ENCODE results near the gene TBL2.
"Not testable (repeated sequence)": the region's sequence is repeated elsewhere in the genome, so short reads cannot be mapped to it uniquely, and the experiment has no call there.

The TBL2 gene

GRCh38 chr7:73570521-73570920, 7.9 kb downstream of the TBL2 start:
- DNase-seq (ENCODE audit: low read depth) = no peak

GRCh38 chr7:73569042-73569608, 9.3 kb downstream of the TBL2 start:
- no peak for DNase-seq (ENCODE audit: low read depth)

GRCh38 chr7:73567846-73568685, 10.3 kb downstream of the TBL2 start:
- no peak for DNase-seq (ENCODE audit: low read depth)

- DNase-seq (ENCODE audit: low read depth) = no peak
Measured at GRCh38 chr7:73567140-73567539, 11.2 kb downstream of the TBL2 start.

- not testable (repeated sequence) for DNase-seq (ENCODE audit: low read depth)
Measured at GRCh38 chr7:73566431-73566830, 11.9 kb downstream of the TBL2 start.

GRCh38 chr7:73565675-73566340, 12.6 kb downstream of the TBL2 start:
- peak; percentile 37 for DNase-seq (ENCODE audit: low read depth)

GRCh38 chr7:73560109-73560835, 18.1 kb downstream of the TBL2 start:
- DNase-seq (ENCODE audit: low read depth) = peak; percentile 78

GRCh38 chr7:73557397-73558257, 20.8 kb downstream of the TBL2 start, which contains the start of gene BCL7B:
Gene BCL7B (minus strand): TSS chr7:73557690. CDS start chr7:73557578, 112 bp downstream.
- DNase-seq (ENCODE audit: low read depth) = peak; percentile 59

GRCh38 chr7:73557108-73557396, 21.3 kb downstream of the TBL2 start:
- DNase-seq (ENCODE audit: low read depth) = peak; percentile 93

GRCh38 chr7:73556208-73557107, 21.9 kb downstream of the TBL2 start:
- DNase-seq (ENCODE audit: low read depth) = no peak

- DNase-seq (ENCODE audit: low read depth) = peak; percentile 42
Measured at GRCh38 chr7:73555411-73555982, 22.9 kb downstream of the TBL2 start.

- DNase-seq (ENCODE audit: low read depth) = not testable (repeated sequence)
Measured at GRCh38 chr7:73550093-73550492, 28.3 kb downstream of the TBL2 start.

- DNase-seq (ENCODE audit: low read depth) = no peak
Measured at GRCh38 chr7:73549176-73549575, 29.2 kb downstream of the TBL2 start.

- DNase-seq (ENCODE audit: low read depth) = no peak
Measured at GRCh38 chr7:73547841-73548240, 30.5 kb downstream of the TBL2 start.

GRCh38 chr7:73544678-73545077, 33.7 kb downstream of the TBL2 start:
- DNase-seq (ENCODE audit: low read depth) = no peak

- no peak for DNase-seq (ENCODE audit: low read depth)
Measured at GRCh38 chr7:73541722-73542121, 36.7 kb downstream of the TBL2 start.

- no peak for DNase-seq (ENCODE audit: low read depth)
Measured at GRCh38 chr7:73539709-73540108, 38.7 kb downstream of the TBL2 start.

GRCh38 chr7:73538510-73538909, 39.9 kb downstream of the TBL2 start:
- DNase-seq (ENCODE audit: low read depth) = not testable (repeated sequence)

- no peak for DNase-seq (ENCODE audit: low read depth)
Measured at GRCh38 chr7:73537051-73537450, 41.3 kb downstream of the TBL2 start.

- no peak for DNase-seq (ENCODE audit: low read depth)
Measured at GRCh38 chr7:73536479-73536878, 41.9 kb downstream of the TBL2 start.
